Type B pancreatic cell (in vitro differentiated cells): ENCODE results near the gene TBX21. TPM values are rescaled to one million over a fixed set of nuclear protein-coding genes. Genes with fewer than 3 reads are reported as not detected.
"Not testable (repeated sequence)": the region's sequence is repeated elsewhere in the genome, so short reads cannot be mapped to it uniquely, and the experiment has no call there.

Experiments
- DNase-seq: peaks from one replicate; pipeline ENCODE4 v3.0.0; 2021; ENCODE audit warnings: mixed read lengths; ENCODE audit not compliant: unreplicated experiment; ENCODE audit errors: extremely low spot score
- H3K27ac Mint-ChIP-seq: 2 replicates; pipeline ENCODE4 v1.8.0; 2021; ENCODE audit warnings: mild to moderate bottlenecking, mixed read lengths
- H3K27me3 Mint-ChIP-seq: 2 replicates; pipeline ENCODE4 v1.8.0; 2021; ENCODE audit warnings: mixed read lengths
- H3K36me3 Mint-ChIP-seq: 2 replicates; pipeline ENCODE4 v1.8.0; 2021; ENCODE audit warnings: mixed read lengths
- H3K4me1 Mint-ChIP-seq: one replicate; pipeline ENCODE4 v1.8.0; 2021; ENCODE audit warnings: mixed read lengths; ENCODE audit not compliant: unreplicated experiment
- H3K4me3 Mint-ChIP-seq: 2 replicates; pipeline ENCODE4 v1.8.0; 2021; ENCODE audit warnings: mild to moderate bottlenecking, mixed read lengths
- H3K9me3 Mint-ChIP-seq: 2 replicates; pipeline ENCODE4 v1.8.0; 2021; ENCODE audit warnings: mixed read lengths
- total RNA-seq: library from RNA; stranded (reverse); gene quantifications from 2 replicates; pipeline ENCODE4 v1.2.1, GENCODE V29; 2021; ENCODE audit warnings: low replicate concordance
- TF ChIP-seq, protein P1 (sequence below): fragments of 200-600 bp; sonication (generic); conservative IDR thresholded peaks from 2 replicates; pipeline ENCODE4 v1.5.0; 2021; ENCODE audit warnings: antibody characterized with exemption, mild to moderate bottlenecking

TBX21 gene
- total RNA-seq, 1 donor from 2014 or later = not detected

DNA sequence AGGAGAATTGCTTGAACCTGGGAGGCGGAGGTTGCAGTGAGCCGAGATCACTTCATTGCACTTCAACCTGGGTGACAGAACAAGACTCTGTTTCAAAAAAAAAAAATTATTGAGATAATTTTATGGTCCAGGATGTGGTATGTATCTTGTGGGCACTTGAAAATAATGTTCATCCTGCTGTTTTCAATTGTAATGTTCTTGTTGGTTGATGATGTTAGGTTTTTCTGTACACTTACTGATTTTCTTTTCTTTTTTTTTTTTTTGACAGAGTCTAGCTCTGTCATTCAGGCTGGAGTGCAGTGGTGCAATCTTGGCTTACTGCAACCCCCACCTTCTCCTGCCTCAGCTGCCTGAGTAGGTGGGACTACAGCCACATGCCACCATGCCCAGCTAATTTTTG is 29.7 kb downstream of the TBX21 start:
- no peaks in the 10 kb centered on the region for H3K36me3 Mint-ChIP-seq
- no peak for DNase-seq
- TF ChIP-seq, protein P1, sequence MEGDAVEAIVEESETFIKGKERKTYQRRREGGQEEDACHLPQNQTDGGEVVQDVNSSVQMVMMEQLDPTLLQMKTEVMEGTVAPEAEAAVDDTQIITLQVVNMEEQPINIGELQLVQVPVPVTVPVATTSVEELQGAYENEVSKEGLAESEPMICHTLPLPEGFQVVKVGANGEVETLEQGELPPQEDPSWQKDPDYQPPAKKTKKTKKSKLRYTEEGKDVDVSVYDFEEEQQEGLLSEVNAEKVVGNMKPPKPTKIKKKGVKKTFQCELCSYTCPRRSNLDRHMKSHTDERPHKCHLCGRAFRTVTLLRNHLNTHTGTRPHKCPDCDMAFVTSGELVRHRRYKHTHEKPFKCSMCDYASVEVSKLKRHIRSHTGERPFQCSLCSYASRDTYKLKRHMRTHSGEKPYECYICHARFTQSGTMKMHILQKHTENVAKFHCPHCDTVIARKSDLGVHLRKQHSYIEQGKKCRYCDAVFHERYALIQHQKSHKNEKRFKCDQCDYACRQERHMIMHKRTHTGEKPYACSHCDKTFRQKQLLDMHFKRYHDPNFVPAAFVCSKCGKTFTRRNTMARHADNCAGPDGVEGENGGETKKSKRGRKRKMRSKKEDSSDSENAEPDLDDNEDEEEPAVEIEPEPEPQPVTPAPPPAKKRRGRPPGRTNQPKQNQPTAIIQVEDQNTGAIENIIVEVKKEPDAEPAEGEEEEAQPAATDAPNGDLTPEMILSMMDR = no peak
- no peak overlapping the region for H3K4me3 Mint-ChIP-seq
- no peaks in the 10 kb centered on the region for H3K4me1 Mint-ChIP-seq
- H3K9me3 Mint-ChIP-seq = no peaks in the 10 kb centered on the region
- H3K27me3 Mint-ChIP-seq = peaks cover 56% of the 10 kb centered on the region
- no peak overlapping the region for H3K27ac Mint-ChIP-seq

DNA sequence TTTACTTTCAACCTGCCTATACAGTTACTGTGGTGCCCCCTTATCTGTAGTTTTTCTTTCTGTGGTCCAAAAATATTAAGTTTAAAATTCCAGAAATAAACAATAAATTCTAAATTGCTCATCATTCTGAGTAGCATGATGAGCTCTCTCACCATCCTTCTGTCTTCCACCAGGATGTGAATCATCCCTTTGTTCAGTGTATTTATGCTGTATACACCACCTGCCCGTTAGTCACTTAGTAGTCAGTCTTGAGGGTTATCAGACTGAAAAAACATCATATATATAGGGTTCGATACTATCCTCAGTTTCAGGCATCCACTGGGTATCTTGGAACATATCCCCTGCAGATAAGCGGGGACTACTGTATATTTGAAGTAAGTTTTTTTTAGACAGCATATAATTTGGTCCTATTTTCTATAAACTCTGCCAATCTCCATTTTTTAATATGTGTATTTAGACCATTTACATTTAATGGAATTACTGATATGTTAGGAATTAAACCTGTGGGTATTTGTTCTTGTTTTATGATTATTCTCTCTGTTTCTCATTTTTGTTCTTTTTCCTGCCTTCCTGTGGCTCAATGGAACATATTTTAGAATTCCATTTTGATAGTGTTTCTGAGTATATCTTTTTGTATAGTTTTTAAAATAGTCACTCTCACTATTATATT is 31.0 kb downstream of the TBX21 start:
- Mint-ChIP-seq H3K27me3 (peaks cover 51% of the 10 kb centered on the region), H3K4me1 (no peaks in the 10 kb centered on the region), H3K9me3 (no peaks in the 10 kb centered on the region), H3K4me3 (no peak overlapping the region), H3K27ac (no peak overlapping the region), H3K36me3 (no peaks in the 10 kb centered on the region)
- TF ChIP-seq, protein P1 = no peak
- no peak for DNase-seq

DNA sequence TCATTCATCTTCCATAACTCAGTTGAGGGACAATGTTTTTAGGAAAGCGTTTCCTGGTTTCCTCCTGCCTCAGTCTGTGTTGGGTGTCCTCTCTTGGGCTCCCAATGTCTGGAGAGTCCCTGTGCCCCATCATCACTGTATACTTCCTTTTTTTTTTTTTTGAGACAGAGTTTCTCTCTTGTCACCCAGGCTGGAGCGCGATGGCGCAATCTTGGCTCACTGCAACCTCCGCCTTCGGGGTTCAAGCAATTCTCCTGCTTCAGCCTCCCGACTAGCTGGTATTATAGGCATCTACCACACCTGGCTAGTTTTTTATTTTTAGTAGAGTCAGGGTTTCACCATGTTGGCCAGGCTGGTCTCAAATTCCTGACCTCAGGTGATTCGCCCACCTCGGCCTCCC is 40.6 kb downstream of the TBX21 start:
- not testable (repeated sequence) for H3K4me3 Mint-ChIP-seq, DNase-seq, H3K36me3 Mint-ChIP-seq, H3K9me3 Mint-ChIP-seq, H3K27ac Mint-ChIP-seq, H3K4me1 Mint-ChIP-seq
- peaks cover 62% of the 10 kb centered on the region for H3K27me3 Mint-ChIP-seq

DNA sequence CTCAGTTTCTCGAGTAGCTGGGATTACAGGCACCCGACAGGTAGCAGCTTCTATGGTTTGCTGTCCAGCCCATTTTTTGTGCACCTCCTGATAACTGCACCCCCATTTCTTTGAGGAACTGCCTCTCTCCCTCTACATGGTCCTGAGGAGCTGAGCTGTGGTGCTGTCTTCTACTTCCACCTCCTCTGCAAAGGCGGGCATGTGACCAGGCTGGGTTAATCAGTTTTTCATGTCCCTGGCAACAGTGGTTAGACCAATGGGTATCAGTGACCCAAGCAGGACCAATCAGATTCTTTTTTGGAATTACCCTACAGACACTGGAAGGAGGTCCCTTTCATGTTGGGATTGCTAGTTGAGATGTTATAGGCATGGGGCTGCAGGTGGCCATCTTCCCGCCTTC is 41.3 kb downstream of the TBX21 start:
- peaks cover 55% of the 10 kb centered on the region for H3K27me3 Mint-ChIP-seq
- no peak overlapping the region for H3K27ac Mint-ChIP-seq
- H3K4me1 Mint-ChIP-seq = no peaks in the 10 kb centered on the region
- H3K36me3 Mint-ChIP-seq = no peaks in the 10 kb centered on the region
- H3K9me3 Mint-ChIP-seq = peaks cover 5% of the 10 kb centered on the region
- TF ChIP-seq, protein P1 = no peak
- no peak overlapping the region for H3K4me3 Mint-ChIP-seq
- DNase-seq = no peak

DNA sequence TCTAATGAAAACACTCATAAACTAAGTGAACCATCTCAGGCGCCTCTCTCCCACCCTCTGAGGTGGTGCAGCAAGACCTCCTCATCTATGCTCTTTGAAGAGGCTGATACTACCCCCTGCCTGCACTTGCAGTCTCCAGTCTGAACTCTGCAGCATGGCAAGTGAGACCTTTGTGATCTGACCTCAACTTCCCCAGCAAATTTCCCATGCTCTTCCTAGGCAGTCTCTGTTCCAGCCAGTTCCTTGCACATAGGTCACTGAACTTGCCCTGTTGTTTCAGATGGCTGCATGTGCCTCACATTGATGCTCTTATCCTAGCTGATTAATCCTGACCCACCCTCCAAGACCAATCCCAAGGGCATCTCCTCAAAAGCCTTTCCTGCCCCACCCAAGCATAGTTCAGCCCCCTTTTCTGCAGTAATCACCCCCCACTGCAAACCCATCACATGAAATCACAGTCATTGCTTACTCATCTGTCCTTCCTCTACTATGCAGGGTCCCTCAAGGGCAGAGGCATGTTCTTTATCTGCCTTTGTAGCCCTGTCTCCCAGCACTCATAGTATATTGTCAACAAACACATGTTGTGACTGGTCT is 42.0 kb downstream of the TBX21 start:
- peaks cover 5% of the 10 kb centered on the region for H3K9me3 Mint-ChIP-seq
- peaks cover 57% of the 10 kb centered on the region for H3K27me3 Mint-ChIP-seq
- no peaks in the 10 kb centered on the region for H3K36me3 Mint-ChIP-seq
- no peak overlapping the region for H3K27ac Mint-ChIP-seq
- no peak for DNase-seq
- no peaks in the 10 kb centered on the region for H3K4me1 Mint-ChIP-seq
- no peak overlapping the region for H3K4me3 Mint-ChIP-seq
- TF ChIP-seq, protein P1 = no peak

DNA sequence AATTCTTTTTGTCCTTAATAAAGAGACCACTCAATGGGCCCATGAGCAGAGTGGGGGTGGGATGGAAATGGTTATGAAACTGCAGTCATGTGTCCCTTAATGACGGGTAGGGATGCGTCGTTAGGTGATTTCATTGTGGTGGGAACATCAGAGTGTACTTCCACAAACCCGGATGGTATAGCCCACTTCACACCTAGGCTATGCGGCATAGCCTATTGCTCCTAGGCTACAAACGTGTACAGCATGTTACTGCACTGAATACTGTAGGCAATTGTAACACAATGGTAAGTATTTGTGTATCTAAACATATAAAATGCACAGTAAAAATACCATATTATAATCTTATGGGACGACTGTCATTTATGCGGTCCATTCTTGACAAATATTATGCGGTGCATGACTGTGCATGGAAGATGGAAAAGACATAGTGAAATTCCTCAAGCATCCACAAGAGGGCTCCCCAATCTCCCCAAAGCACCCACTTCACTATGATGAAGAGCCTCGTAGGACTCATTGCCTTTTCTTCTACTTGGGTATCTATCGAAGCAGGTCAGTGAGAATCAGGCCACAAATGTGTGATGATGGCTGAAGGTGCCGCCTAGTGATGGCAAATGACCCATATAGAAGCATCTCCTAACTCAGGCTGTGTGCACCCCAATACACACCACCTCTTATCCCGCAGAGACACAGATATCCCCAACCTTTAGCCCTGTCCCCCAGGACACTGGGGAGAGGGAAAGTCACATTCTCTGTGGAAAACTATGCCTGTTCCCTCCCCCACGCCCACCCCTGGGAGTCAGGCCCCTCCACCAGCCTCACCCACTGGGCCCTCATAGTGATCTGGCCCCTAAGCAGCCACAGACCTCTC is 43.5 kb downstream of the TBX21 start:
- peaks cover 66% of the 10 kb centered on the region for H3K27me3 Mint-ChIP-seq
- no peak overlapping the region for H3K27ac Mint-ChIP-seq
- TF ChIP-seq, protein P1 = peak; percentile 79
- H3K36me3 Mint-ChIP-seq = no peaks in the 10 kb centered on the region
- no peak for DNase-seq
- H3K9me3 Mint-ChIP-seq = no peaks in the 10 kb centered on the region
- no peak overlapping the region for H3K4me3 Mint-ChIP-seq
- H3K4me1 Mint-ChIP-seq = no peaks in the 10 kb centered on the region
